GM18505 (cell line): ENCODE measurements around the gene NTHL1.

ENCODE experiments used
- ATAC-seq: cut with Tn5 transposase; IDR thresholded peaks from one replicate; pipeline ENCODE4 v1.9.1; 2021; ENCODE audit not compliant: unreplicated experiment
- POLR2A ChIP-seq: IDR thresholded peaks from 4 replicates; pipeline ENCODE4 v1.6.1; 2011; ENCODE audit warnings: borderline replicate concordance; ENCODE audit not compliant: insufficient read depth, insufficient read length; ENCODE audit errors: extremely low read depth

NTHL1 gene

DNA sequence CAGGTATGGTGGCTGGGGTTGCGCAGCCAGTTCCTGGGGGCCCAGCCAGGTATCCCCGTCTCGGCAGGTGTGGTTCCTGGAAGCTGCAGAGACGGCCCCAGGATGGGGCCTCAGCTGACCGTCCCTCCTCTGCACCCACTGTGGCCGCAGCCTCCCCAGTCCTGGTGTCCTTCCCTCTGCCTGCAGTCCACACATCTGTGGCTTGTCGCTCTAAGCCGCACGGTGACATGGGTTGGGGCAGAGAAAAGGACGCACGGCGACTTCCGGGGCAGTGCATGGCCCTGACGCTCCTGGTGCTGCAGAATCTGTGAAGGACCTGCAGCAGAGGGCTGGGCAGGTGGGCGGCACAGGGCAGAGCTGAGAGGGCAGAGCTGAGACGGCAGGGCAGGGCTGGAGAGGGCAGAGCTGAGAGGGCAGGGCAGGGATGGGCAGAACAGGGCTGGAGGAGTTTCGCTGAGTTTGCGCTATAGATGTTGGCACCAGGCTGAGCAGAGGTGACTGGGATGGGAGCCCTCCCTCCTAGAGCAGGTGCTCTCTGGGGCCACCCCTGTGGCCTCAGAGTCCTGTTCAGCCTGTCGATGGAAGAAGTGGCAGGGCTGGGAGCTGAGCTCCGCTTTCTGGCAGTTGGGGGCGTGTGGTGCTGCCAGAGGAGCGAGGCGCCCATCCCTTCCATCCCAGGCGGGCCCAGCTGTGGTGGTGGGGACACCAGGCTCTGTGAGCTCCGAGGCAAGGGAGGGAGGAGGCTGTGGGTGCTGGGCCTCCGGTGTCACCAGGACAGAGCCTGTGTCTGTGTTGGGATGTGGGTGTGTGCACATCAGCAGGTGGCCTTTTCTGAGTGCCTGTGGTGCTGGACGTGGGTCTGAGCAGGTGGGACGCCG, 23.2 kb upstream of the NTHL1 start:
- TF ChIP-seq POLR2A: no peak
- no peak for ATAC-seq

DNA sequence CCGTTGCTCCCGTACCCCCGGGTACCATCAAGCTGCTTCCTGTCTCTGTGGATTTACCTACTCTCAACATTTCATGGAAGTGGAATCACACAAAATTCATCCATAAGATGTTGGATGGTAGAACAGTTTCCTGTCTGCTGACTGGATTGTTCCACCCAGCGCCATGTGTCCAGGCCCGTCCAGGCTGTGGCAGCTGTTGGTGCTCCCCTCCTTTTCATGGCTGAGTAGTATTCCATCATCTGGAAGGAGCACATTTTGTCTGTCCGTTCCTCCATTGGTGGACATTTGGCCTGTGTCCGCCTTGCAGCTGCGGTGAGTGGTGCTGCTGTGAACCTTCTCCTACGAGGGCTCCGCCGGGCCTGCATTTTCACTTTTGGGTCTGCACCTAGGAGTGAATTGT, 18.5 kb upstream of the NTHL1 start:
- ATAC-seq: no peak

DNA sequence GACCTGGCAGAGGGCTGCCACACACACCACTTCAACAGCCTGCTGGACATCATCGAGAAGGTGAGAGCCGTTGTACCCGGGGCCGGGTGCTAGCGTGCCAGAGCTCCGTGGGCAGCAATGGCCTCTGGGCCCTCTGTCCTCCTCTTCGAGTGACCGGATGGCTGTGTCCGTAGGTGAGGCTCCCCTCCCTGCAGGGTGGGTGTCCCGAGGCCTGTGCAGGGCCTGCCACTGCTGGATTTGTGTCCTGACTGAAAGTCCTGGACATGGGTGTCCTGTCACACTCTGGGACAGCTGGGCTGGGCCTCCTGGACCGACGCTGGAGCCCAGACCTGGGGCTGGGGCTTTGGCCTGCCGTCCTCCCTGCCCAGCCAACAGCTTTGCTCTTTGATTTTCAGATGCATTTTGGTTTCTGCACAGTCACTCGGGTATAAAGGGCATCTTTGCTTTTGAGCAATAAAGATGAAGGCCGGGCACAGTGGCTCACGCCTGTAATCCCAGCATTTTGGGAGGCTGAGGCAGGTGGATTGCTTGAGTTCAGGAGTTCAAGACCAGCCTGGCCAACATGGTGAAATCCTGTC, 16.8 kb upstream of the NTHL1 start:
- no peak for TF ChIP-seq POLR2A
- no peak for ATAC-seq

More for the DNA sequence above, 18.5 kb upstream of the NTHL1 start:
- no peak for TF ChIP-seq POLR2A

DNA sequence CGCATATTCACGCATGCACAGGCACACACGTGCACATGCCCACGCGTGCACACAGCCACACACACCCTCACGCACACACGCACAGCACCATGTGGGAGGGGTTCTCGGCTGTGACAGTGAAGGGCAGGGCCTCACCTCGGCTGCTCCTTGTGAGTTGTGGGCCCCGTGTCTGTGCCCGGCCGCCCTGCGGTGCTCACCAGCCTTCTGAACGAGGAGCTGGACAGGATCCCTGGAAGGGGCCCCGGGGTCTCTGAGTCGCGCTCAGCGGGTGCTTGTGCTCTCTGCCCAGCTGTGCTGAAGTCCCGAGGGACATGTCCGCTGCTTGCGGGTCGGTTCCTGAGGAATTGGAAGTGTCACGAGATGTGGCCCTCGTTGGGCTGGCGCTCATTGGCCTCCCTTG, 16.2 kb upstream of the NTHL1 start:
- TF ChIP-seq POLR2A: no peak
- ATAC-seq: no peak

DNA sequence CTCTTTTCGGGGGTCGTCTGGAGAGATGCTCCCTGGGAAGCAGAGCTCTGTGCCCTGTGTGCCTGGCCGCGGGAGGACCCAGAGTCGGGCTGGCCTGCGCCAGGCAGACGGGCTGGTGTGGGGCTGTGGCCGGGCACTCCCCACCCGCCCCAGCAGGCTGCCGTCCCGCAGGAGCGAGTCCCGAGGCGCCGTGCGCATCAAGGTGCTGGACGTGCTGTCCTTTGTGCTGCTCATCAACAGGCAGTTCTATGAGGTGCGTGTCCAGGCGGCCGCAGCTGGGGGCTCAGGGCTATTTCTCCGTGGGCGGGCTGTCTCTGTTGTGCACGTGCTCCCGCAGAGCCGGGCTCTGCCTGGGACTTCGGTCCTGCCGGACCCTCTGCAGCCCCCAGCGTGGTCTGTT, 15.2 kb upstream of the NTHL1 start:
- ATAC-seq: no peak
- TF ChIP-seq POLR2A: no peak

DNA sequence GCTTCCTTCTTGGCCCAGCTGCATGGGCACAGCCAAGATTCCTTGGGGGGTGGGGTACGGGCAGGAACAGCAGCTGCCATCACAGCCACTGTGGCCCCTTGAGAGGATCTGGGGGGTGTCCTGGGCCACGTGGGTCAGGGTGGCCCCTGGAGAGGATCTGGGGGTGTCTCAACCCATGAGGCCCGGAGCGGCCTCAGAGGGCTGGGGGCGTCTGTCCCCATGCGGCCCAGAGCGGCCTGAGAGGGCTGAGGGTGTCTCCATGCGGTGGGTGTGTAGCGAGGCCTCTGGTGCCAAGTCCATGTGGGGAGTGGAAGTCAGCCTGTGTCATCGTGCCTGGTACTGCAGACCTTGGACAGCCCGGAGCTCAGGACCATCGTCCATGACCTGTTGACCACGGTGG, 13.9 kb upstream of the NTHL1 start:
- TF ChIP-seq POLR2A: no peak
- no peak for ATAC-seq

DNA sequence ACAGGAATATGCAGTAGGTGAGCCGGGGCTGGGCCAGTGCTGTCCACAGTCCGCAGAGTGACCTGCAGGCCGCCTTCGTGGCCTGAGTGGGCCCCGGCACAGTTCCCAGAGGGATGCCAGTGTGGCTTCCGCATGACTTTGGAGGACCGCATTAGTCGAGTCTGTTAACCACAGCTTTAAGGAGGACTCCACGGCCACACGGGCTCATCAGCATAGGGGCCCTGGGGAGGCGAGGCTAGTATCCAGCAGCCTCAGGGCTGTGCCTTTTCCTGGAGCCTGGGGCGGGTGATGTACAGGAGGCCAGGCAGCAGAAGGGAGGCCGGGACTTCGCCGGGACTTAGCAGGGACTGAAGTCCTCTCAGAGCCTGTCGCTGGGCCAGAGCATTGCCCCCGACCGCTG, 13.4 kb upstream of the NTHL1 start:
- TF ChIP-seq POLR2A: no peak
- ATAC-seq: no peak

DNA sequence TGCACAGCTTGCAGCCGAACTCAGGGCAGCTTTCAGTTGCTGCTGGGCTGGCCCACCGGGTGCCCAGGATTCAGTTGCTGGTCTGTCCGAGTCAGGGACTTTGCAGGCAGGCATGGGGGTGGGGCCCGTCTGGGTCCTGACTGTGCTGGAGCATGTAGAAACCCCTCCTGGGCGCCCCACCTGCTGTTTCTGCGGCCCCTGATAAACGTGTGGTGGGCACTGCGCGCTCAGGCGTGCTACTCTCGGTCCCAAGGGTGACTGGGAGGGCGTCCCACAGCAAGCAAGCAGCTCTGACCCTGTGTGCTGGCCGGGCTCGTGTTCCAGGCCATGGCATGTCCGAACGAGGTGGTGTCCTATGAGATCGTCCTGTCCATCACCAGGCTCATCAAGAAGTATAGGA, 12.7 kb upstream of the NTHL1 start:
- ATAC-seq: no peak
- TF ChIP-seq POLR2A: no peak

DNA sequence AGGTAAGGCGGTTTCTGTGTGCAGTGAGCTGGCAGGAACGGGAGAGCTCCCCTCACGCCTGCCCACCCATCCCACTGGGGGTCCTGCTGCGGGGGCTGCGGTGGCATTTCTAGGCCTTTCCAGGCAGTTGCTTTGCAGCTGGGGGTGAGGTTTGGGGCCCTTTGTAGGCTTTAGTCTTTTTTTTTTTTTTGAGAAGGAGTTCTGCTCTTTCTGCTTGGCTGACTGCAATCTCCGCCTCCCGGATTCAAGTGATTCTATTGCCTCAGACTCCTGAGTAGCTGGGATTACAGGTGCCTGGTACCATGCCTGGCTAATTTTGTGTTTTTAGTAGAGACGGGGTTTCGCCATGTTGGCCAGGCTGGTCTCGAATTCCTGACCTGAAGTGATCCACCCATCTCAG, 11.2 kb upstream of the NTHL1 start:
- no peak for ATAC-seq
- no peak for TF ChIP-seq POLR2A

DNA sequence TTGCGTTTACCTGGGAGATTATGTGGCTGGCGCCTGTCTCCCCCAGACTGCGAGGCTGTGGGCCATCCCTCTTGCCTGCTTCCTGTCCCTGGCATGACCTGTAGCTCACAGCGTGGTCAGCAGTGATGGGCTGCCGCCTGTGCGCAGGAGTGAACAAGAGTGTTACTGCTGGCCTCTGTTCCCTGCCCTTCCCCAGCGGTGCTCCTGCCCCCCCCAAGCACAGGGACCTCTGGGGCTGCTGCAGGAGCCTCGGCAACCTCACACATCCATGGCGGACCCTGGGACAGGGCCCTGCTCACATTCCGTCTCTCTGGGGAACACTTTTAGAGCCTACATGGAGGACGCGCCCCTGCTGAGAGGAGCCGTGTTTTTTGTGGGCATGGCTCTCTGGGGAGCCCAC, 10.8 kb upstream of the NTHL1 start:
- no peak for ATAC-seq
- TF ChIP-seq POLR2A: no peak

DNA sequence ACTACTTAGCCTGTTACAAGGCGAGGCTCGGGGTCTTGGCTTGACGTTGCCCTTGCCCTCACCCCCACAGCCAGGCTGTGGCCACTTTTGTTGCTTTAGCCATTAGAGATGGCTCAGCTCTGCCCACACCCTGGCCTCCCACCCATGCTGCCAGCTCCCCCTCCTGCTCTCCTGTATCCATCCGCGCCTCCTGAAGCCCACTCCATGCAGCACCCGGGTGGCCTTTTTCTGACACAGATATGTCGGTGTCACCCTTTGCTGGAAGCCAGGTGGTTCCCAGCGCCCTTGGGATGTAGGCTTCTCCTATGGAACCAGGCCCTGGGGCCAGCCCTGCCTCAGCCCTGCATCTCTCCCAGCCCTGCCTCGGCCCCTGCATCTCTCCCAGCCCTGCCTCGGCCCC, 9.8 kb upstream of the NTHL1 start:
- ATAC-seq: no peak
- no peak for TF ChIP-seq POLR2A

DNA sequence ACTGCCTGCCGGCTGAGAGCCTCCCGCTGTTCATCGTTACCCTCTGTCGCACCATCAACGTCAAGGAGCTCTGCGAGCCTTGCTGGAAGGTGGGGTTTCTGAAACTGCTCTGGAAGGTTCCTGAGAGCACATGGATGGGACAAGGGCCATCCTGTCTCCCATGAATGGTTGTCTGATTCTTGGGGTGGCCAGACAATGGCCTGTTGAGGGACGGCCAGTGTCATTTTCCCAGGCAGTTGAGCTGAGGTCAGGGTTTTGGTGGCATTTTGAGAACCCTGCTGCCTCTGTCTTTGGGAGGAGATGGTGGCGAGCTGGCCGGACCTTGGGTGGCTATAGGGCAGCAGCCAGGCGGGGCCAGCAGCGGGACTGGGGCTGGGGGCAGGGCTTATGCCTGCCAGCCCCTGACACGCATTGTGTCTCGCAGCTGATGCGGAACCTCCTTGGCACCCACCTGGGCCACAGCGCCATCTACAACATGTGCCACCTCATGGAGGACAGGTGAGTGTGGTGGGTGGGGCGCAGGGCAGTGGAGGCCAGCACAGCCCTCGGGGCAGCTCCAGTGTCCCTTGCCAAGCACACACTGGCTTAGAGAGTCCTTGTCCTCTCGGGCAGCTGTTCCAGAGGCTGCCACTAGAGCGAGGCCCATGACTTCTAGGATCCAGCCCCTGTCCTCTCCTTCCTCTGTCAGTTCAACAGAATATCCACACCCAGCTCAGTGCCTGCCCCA, 9.2 kb upstream of the NTHL1 start:
- TF ChIP-seq POLR2A: no peak
- ATAC-seq: no peak

DNA sequence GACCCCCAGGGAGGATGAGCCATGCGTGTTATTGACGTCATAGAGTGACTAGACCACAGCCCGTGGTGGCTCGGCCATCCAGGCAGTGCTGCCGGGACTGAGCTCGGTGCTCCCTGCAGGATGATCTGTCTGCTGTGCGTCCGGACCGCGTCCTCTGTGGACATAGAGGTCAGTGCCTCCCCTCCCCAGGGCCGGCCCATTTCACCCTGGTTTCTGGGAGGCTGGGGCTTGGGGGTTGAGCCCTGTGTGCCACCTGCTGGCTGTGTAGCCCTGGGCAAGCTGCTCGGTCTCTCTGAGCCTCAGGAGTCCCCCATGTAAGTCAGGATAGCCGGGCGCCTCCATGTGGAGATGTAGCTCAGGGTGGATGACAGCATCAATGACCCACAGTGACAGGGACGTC, 8.4 kb upstream of the NTHL1 start:
- ATAC-seq: no peak
- no peak for TF ChIP-seq POLR2A
